ENCODE results near the gene WNK2.
A peak's percentile ranks its signal among the peaks of the same experiment; 100 is the strongest.
"Not testable (repeated sequence)": the region's sequence is repeated elsewhere in the genome, so short reads cannot be mapped to it uniquely, and the experiment has no call there.

WNK2 gene

GRCh38 chr9:93343663-93344062 is 159.7 kb downstream of the WNK2 start:
- DNase-seq = no peak

- DNase-seq = no peak
These were observed 161.8 kb downstream of the WNK2 start for GRCh38 chr9:93345643-93346230.

- DNase-seq = peak; percentile 82
These were observed 162.5 kb downstream of the WNK2 start for GRCh38 chr9:93346231-93347112.

GRCh38 chr9:93347371-93347975 is 163.5 kb downstream of the WNK2 start:
- not testable (repeated sequence) for DNase-seq

GRCh38 chr9:93353413-93354310 is 169.7 kb downstream of the WNK2 start:
- DNase-seq = not testable (repeated sequence)

GRCh38 chr9:93354451-93354850 is 170.5 kb downstream of the WNK2 start:
- DNase-seq = no peak

GRCh38 chr9:93355827-93356226 is 171.9 kb downstream of the WNK2 start:
- DNase-seq = no peak

GRCh38 chr9:93357649-93358048 is 173.7 kb downstream of the WNK2 start:
- no peak for DNase-seq

- not testable (repeated sequence) for DNase-seq
These were observed 176.0 kb downstream of the WNK2 start for GRCh38 chr9:93359907-93360306.

- no peak for DNase-seq
These were observed 178.1 kb downstream of the WNK2 start for GRCh38 chr9:93361995-93362394.

GRCh38 chr9:93364734-93365426 is 180.9 kb downstream of the WNK2 start:
- no peak for DNase-seq

- DNase-seq = no peak
These were observed 181.6 kb downstream of the WNK2 start for GRCh38 chr9:93365427-93366118.

- DNase-seq = no peak
These were observed 182.1 kb downstream of the WNK2 start for GRCh38 chr9:93366119-93366447.

- DNase-seq = not testable (repeated sequence)
These were observed 182.5 kb downstream of the WNK2 start for GRCh38 chr9:93366486-93366885.

GRCh38 chr9:93368437-93368836 is 184.5 kb downstream of the WNK2 start:
- no peak for DNase-seq

GRCh38 chr9:93369686-93370085 is 185.7 kb downstream of the WNK2 start:
- no peak for DNase-seq
